Astrocyte of the cerebellum (primary cell): ENCODE data around the gene RSPH9.
"Not testable (repeated sequence)": the region's sequence is repeated elsewhere in the genome, so short reads cannot be mapped to it uniquely, and the experiment has no call there.

ENCODE experiments used
- DNase-seq: peaks from one replicate; pipeline ENCODE4 v3.0.0-alpha.2; 2011; ENCODE audit warnings: low read depth
- H3K4me3 ChIP-seq: 2 replicates; pipeline ENCODE4 v1.5.1; 2011; ENCODE audit warnings: mild to moderate bottlenecking, low read depth, low read length, moderate library complexity
- CTCF ChIP-seq: IDR thresholded peaks from 2 replicates; pipeline ENCODE4 v1.5.1; 2012; ENCODE audit warnings: low read length, low read depth, moderate library complexity, mild to moderate bottlenecking; ENCODE audit errors: missing control alignments
- in situ Hi-C: cut with HindIII; loops from 2 replicates; pipeline ENCODE4 v1.10.0; 2017; ENCODE audit warnings: low sequenced_read_pairs

RSPH9 gene

GRCh38 chr6:43657221-43657802, 12.5 kb downstream of the RSPH9 start:
- TF ChIP-seq CTCF, result no peak
- in situ Hi-C loops, result no loop called here
- no peak overlapping the region for H3K4me3 ChIP-seq
- DNase-seq, result no peak

GRCh38 chr6:43658161-43658560, 13.3 kb downstream of the RSPH9 start:
- no peak for DNase-seq
- H3K4me3 ChIP-seq, result no peak overlapping the region
- in situ Hi-C loops, result no loop called here
- TF ChIP-seq CTCF, result no peak

- DNase-seq, H3K4me3 ChIP-seq, in situ Hi-C loops: not testable (repeated sequence)
Measured at GRCh38 chr6:43662948-43663347, 18.1 kb downstream of the RSPH9 start.

- in situ Hi-C loops, result no loop called here
- no peak overlapping the region for H3K4me3 ChIP-seq
- no peak for TF ChIP-seq CTCF
- DNase-seq, result no peak
Measured at GRCh38 chr6:43665376-43665775, 20.5 kb downstream of the RSPH9 start.

DNA sequence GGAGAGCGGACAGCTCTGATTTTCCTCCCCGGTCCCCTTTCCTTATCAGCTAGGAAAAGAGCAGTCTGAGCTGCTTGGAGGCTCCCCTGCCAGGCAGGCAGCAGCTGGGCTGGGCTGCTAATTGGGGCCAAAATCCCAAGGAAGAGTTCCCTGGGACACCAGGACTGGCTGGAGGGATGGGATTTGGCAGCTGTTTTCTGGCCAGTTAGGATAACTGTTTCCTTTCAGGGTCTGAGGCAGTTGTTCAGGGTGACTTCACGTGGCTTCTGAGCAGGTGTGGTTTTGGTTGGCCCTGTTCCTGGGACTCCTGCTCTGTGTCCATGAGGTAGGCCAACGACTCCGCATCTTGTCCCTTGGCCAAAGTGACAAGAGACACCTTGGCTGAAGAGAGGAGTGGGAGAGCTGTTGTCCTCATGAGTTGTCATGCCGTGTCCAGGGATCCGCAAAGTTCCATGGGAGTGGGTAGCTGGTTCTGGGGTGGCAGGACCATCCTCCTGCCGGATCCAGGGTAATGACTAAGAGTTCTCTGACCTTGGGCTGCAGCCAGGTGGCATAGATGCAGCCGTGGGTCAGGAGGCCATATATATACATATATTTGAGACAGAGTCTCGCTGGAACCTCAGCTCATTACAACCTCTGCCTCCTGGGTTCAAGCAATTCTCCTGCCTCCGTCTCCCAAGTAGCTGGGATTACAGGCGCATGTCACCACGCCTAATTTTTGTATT, 21.5 kb downstream of the RSPH9 start:
- H3K4me3 ChIP-seq, result no peak overlapping the region
- no peak for DNase-seq
- TF ChIP-seq CTCF, result no peak
- in situ Hi-C loops, result no loop called here

- in situ Hi-C loops, result no loop called here
- peak; percentile 97 for TF ChIP-seq CTCF
- H3K4me3 ChIP-seq, result no peak overlapping the region
- DNase-seq, result peak; percentile 34
Measured at GRCh38 chr6:43667245-43668150, 22.7 kb downstream of the RSPH9 start.
